ENCODE measurements around the gene RNF126.

RNF126 gene

GRCh38 chr19:658916-659839 is 3.8 kb downstream of the RNF126 start:
- Histone ChIP-seq H3K9me3 (ENCODE audit: insufficient read depth, low read length) (no peaks in the 10 kb centered on the region), H4K20me1 (ENCODE audit: insufficient read depth, low read length) (peaks cover 75% of the 10 kb centered on the region), H3K4me3 (ENCODE audit: low read length) (no peak overlapping the region), H3K36me3 (replicated peaks; ENCODE audit: low read depth, low read length) (peaks cover 26% of the 10 kb centered on the region), H3K79me2 (ENCODE audit: low read length) (peaks cover 93% of the 10 kb centered on the region), H3K27me3 (ENCODE audit: low read depth, low read length) (no peaks in the 10 kb centered on the region), H3K4me2 (ENCODE audit: low read length) (peak overlapping the region; percentile 96; the same call in 1 of the 2 replicates), H3K4me1 (ENCODE audit: low read length) (peaks cover 26% of the 10 kb centered on the region), H2AFZ (ENCODE audit: low read depth, low read length) (no peak overlapping the region), H3K9ac (ENCODE audit: low read length) (no peak overlapping the region), H3K27ac (ENCODE audit: low read length) (no peak overlapping the region; the same call in 1 of the 2 replicates)
- TF ChIP-seq EZH2phosphoT487 (IDR thresholded peaks at IDR 0.05; ENCODE audit: low read depth) (no peak), CTCF (IDR thresholded peaks at IDR 0.05; ENCODE audit: low read depth, low read length) (no peak)

- no peak overlapping the region for H3K27ac ChIP-seq (ENCODE audit: low read length)
- H3K9me3 ChIP-seq (ENCODE audit: insufficient read depth, low read length) = no peaks in the 10 kb centered on the region
- no peaks in the 10 kb centered on the region for H3K27me3 ChIP-seq (ENCODE audit: low read depth, low read length)
- peaks cover 20% of the 10 kb centered on the region for H3K4me1 ChIP-seq (ENCODE audit: low read length)
- H3K79me2 ChIP-seq (ENCODE audit: low read length) = peaks cover 98% of the 10 kb centered on the region
- no peak overlapping the region for H3K4me3 ChIP-seq (ENCODE audit: low read length)
- H2AFZ ChIP-seq (ENCODE audit: low read depth, low read length) = no peak overlapping the region
- no peak overlapping the region for H3K4me2 ChIP-seq (ENCODE audit: low read length)
- no peak for TF ChIP-seq CTCF (IDR thresholded peaks at IDR 0.05; ENCODE audit: low read depth, low read length)
- TF ChIP-seq EZH2phosphoT487 (IDR thresholded peaks at IDR 0.05; ENCODE audit: low read depth) = no peak
- no peak overlapping the region for H3K9ac ChIP-seq (ENCODE audit: low read length)
- peaks cover 35% of the 10 kb centered on the region for H3K36me3 ChIP-seq (replicated peaks; ENCODE audit: low read depth, low read length)
- peaks cover 84% of the 10 kb centered on the region for H4K20me1 ChIP-seq (ENCODE audit: insufficient read depth, low read length)
These were observed 4.8 kb downstream of the RNF126 start for GRCh38 chr19:658059-658839.

GRCh38 chr19:657611-658010 is 5.4 kb downstream of the RNF126 start:
- Histone ChIP-seq H3K4me2 (ENCODE audit: low read length) (no peak overlapping the region), H3K79me2 (ENCODE audit: low read length) (peaks cover 100% of the 10 kb centered on the region), H3K27ac (ENCODE audit: low read length) (no peak overlapping the region), H3K9ac (ENCODE audit: low read length) (no peak overlapping the region), H2AFZ (ENCODE audit: low read depth, low read length) (no peak overlapping the region), H3K36me3 (replicated peaks; ENCODE audit: low read depth, low read length) (peaks cover 42% of the 10 kb centered on the region), H3K4me1 (ENCODE audit: low read length) (peaks cover 20% of the 10 kb centered on the region), H3K4me3 (ENCODE audit: low read length) (no peak overlapping the region), H4K20me1 (ENCODE audit: insufficient read depth, low read length) (peaks cover 91% of the 10 kb centered on the region), H3K9me3 (ENCODE audit: insufficient read depth, low read length) (no peaks in the 10 kb centered on the region), H3K27me3 (ENCODE audit: low read depth, low read length) (no peaks in the 10 kb centered on the region)
- TF ChIP-seq EZH2phosphoT487 (IDR thresholded peaks at IDR 0.05; ENCODE audit: low read depth) = no peak
- TF ChIP-seq CTCF (IDR thresholded peaks at IDR 0.05; ENCODE audit: low read depth, low read length) = no peak
